ENCODE data around the gene UQCRFS1.

DNA sequence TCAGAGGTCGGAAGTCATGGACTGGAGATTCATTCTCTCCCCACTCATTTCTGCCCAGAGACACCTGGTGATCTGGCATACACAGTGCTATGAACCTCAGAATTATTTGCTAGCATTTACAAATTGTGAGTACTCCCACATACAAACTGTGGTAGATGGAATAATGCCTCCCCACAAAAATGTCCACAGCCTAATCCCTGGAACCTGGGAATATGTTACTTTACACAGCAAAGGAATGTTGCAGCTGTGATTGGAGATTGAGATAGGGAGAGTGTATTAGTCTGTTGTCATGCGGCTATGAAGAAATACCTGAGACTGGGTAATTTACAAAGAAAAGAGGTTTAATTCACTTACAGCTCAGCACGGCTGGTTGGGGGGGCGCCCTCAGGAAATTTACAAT is 3.1 kb upstream of the UQCRFS1 start:
- TF ChIP-seq, protein P1, sequence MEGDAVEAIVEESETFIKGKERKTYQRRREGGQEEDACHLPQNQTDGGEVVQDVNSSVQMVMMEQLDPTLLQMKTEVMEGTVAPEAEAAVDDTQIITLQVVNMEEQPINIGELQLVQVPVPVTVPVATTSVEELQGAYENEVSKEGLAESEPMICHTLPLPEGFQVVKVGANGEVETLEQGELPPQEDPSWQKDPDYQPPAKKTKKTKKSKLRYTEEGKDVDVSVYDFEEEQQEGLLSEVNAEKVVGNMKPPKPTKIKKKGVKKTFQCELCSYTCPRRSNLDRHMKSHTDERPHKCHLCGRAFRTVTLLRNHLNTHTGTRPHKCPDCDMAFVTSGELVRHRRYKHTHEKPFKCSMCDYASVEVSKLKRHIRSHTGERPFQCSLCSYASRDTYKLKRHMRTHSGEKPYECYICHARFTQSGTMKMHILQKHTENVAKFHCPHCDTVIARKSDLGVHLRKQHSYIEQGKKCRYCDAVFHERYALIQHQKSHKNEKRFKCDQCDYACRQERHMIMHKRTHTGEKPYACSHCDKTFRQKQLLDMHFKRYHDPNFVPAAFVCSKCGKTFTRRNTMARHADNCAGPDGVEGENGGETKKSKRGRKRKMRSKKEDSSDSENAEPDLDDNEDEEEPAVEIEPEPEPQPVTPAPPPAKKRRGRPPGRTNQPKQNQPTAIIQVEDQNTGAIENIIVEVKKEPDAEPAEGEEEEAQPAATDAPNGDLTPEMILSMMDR (IDR thresholded peaks at IDR 0.05): no peak
- TF ChIP-seq POLR2A (IDR thresholded peaks at IDR 0.05): no peak
- TF ChIP-seq POLR2AphosphoS5 (IDR thresholded peaks at IDR 0.05; ENCODE audit: insufficient read depth in 1 of 2, low read depth in 1 of 2): no peak

Data from vagina (tissue), 2 donors.